Ishikawa (cell line): Measurements from ENCODE around the gene HOXA13.

Experiments used
- CEBPB ChIP-seq: IDR thresholded peaks from 2 replicates; pipeline ENCODE4 v1.6.1; 2012
- CREB1 ChIP-seq: IDR thresholded peaks from 2 replicates; pipeline ENCODE4 v1.6.1; 2012; ENCODE audit warnings: low read depth
- EGR1 ChIP-seq: IDR thresholded peaks from 2 replicates; pipeline ENCODE4 v1.6.1; 2012
- EP300 ChIP-seq: IDR thresholded peaks from 2 replicates; pipeline ENCODE4 v1.6.1; 2012; ENCODE audit warnings: borderline replicate concordance
- FOXM1 ChIP-seq: IDR thresholded peaks from 2 replicates; pipeline ENCODE4 v1.6.1; 2012; ENCODE audit warnings: low read depth, borderline replicate concordance
- MAX ChIP-seq: IDR thresholded peaks from 2 replicates; pipeline ENCODE4 v1.6.1; 2012
- NFIC ChIP-seq: IDR thresholded peaks from 2 replicates; pipeline ENCODE4 v1.6.1; 2012
- RAD21 ChIP-seq: IDR thresholded peaks from 2 replicates; pipeline ENCODE4 v1.6.1; 2012; ENCODE audit warnings: low read depth
- REST ChIP-seq: IDR thresholded peaks from 2 replicates; pipeline ENCODE4 v1.6.1; 2012; ENCODE audit warnings: low read depth, mild to moderate bottlenecking
- TAF1 ChIP-seq: IDR thresholded peaks from 2 replicates; pipeline ENCODE4 v1.6.1; 2012; ENCODE audit warnings: low read depth, mild to moderate bottlenecking
- TCF12 ChIP-seq: IDR thresholded peaks from 2 replicates; pipeline ENCODE4 v1.6.1; 2012; ENCODE audit warnings: low read depth
- TEAD4 ChIP-seq: IDR thresholded peaks from 2 replicates; pipeline ENCODE4 v1.6.1; 2012
- YY1 ChIP-seq: IDR thresholded peaks from 2 replicates; pipeline ENCODE4 v1.6.1; 2012; ENCODE audit warnings: low read depth
- ZBTB7A ChIP-seq: IDR thresholded peaks from 2 replicates; pipeline ENCODE4 v1.6.1; 2012; ENCODE audit warnings: low read depth
- TF ChIP-seq, protein P1 (sequence below): IDR thresholded peaks from 2 replicates; pipeline ENCODE4 v1.6.1; 2012

The HOXA13 gene

DNA sequence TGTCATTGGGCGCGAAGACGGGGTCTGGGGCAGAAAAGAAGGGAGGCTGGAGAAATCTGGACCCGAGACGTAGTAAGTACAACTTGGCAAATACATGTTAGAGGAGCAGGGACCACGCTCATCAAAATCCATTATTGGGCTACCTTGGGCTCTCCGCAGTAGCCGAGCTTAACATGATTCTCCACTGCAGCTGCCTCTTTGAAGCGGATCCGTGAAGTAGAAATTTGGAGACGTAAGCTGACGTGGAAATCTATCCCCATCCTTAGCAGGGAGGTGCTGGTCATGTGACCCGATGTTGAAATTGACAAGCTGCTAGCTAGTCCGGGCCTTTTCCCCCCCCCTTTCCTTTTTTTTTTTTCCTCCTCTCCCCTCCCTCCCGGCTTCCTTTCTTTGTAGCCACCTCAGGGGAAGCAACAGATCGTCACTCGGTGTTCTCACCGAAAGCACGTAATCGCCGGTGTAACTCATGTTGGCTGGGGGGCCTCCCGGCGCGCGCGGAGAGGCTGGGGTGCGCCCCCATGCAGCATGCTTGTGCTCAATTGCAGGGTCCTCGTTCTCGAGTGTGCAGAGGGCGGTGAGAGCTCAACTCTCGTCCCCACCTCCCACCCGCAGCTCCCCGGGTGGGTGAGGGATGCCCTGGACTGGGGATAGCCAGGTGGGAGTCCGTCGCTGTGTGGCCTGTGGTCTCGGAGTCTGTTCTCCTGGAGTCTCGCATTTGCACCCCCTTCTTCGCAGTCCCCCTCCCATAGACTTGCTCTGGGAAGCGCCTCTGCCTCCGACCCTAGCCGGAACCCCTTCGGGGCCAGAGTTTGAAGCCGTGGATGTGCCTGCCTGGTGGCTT lies 14.7 kb downstream of the HOXA13 start, which contains the start of gene HOXA11:
Gene HOXA11, minus strand, starts transcription at position 220 of the 841 bp plus-strand sequence. Its CDS starts 88 bp downstream, at position 132.
- TF ChIP-seq, protein P1, sequence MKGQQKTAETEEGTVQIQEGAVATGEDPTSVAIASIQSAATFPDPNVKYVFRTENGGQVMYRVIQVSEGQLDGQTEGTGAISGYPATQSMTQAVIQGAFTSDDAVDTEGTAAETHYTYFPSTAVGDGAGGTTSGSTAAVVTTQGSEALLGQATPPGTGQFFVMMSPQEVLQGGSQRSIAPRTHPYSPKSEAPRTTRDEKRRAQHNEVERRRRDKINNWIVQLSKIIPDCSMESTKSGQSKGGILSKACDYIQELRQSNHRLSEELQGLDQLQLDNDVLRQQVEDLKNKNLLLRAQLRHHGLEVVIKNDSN, result peak; percentile 59
- no peak for TF ChIP-seq FOXM1

DNA sequence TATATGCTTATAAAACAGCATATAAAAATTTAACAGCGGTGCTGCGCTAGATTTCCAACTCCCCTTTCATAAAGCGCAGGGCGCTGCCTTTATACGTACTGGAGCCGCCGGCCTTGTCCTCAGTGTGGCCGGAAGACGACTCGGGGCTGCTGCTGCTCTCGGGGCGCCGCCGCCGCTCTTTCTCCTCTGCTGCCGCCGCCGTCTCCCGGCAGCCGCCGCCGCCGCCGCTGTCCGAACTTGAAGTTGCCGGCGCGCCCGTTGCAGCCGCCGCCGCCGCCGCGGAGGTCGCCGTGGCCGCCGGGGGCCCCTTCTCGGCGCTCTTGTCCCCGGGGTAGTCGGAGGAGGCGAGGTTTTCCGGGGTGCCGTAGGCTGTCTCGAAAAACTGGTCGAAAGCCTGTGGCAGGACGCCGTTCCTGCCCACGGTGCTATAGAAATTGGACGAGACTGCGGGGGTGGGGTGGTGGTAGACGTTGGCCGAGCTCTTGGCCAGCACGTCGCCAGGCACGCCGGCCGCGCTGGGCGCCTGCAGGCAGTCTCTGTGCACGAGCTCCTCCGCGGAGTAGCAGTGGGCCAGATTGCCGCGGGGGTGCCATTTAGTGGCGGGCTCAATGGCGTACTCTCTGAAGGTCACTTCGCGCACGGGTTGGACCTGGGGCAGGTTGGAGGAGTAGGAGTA lies 15.4 kb downstream of the HOXA13 start:
- no peak for TF ChIP-seq TCF12
- TF ChIP-seq RAD21, result no peak
- 0 out of 2 replicates have a peak, but pooled peaks have one; percentile 22 for TF ChIP-seq YY1
- TF ChIP-seq EGR1, result peak; percentile 50; the same call in 1 of the 2 replicates
- TF ChIP-seq FOXM1, result no peak
- TF ChIP-seq CREB1, result no peak
- no peak for TF ChIP-seq REST
- no peak; the same call in 1 of the 2 replicates for TF ChIP-seq NFIC
- peak; percentile 40; the same call in 1 of the 2 replicates for TF ChIP-seq TAF1
- TF ChIP-seq ZBTB7A, result peak; percentile 64; the same call in 1 of the 2 replicates
- TF ChIP-seq MAX, result peak; percentile 48
- TF ChIP-seq CEBPB, result no peak
- no peak for TF ChIP-seq TEAD4
- TF ChIP-seq EP300, result no peak; the same call in 1 of the 2 replicates
- TF ChIP-seq, protein P1, result no peak

- TF ChIP-seq, protein P1, result peak; percentile 74
- no peak for TF ChIP-seq CREB1
- peak; percentile 71 for TF ChIP-seq MAX
- TF ChIP-seq FOXM1, result no peak
Observed at GRCh38 chr7:27183682-27184336, 16.1 kb downstream of the HOXA13 start.

DNA sequence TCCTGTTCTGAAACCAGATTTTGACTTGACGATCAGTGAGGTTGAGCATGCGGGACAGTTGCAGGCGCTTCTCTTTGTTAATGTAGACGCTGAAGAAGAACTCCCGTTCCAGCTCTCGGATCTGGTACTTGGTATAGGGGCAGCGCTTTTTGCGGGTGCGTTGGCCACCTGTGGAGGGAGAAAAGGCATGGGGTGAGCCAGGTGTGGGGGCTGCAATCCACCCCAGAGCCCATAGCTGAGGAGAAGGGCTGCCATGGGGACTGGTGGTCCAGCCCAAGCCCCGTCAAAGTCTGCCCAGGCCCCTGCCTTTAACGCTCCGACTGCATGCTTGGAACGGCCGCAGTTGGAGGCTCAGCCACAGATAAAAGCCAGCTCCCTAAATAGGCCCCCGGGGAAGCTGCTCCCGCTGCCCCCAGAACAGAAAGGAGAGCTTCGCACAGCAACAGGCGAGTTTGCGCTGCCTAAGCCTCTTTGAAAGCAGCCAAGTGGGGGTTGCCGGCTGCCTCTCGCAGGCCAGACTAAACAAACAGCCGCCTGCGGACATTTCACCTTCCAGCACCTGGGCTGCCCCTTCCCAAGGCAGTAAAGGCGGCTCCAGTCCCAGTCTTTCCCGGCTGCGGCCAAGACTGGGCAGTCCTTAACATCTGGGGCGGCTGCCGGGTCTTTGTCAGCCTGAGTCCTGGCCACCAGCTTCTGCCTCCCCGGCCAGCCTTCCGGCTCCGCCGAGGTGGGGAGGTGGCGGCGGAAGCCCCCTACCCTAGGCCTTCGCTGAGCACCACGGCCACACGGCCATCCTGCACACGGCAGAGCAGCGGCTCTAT lies 16.8 kb downstream of the HOXA13 start:
- TF ChIP-seq CEBPB (no peak), FOXM1 (no peak), TEAD4 (no peak), TCF12 (no peak), MAX (no peak)

GRCh38 chr7:27182285-27182841 lies 17.5 kb downstream of the HOXA13 start:
- TF ChIP-seq TAF1 (no peak), ZBTB7A (no peak), CREB1 (no peak)
- TF ChIP-seq, protein P1, result no peak

GRCh38 chr7:27181795-27182275 lies 18.1 kb downstream of the HOXA13 start:
- TF ChIP-seq TCF12, result no peak
- no peak for TF ChIP-seq RAD21
- no peak for TF ChIP-seq MAX
- no peak for TF ChIP-seq CEBPB
- TF ChIP-seq EGR1, result no peak
- no peak for TF ChIP-seq EP300
- TF ChIP-seq ZBTB7A, result no peak
- no peak for TF ChIP-seq YY1
- no peak for TF ChIP-seq NFIC
- no peak for TF ChIP-seq CREB1
- TF ChIP-seq FOXM1, result no peak
- TF ChIP-seq TEAD4, result no peak
- no peak for TF ChIP-seq TAF1
- TF ChIP-seq, protein P1, result no peak
- TF ChIP-seq REST, result no peak
